HepG2 (cell line): ENCODE results near the gene PLD3. TPM values are rescaled to one million over a fixed set of nuclear protein-coding genes. Genes with fewer than 3 reads are reported as not detected.

Experiments used
- ATAC-seq: fragments of 200-7000 bp; cut with Tn5 transposase; 3 replicates; pipeline ENCODE4 v1.9.1; 2020; ENCODE audit warnings: mild to moderate bottlenecking, moderate library complexity
- BruUV-seq: library from RNA; stranded (reverse); fragments of 400-500 nt; replicated peaks from 2 replicates; lab custom pipeline; 2021; lab: Mats Ljungman, UMichigan
- CTCF ChIA-PET: fragments of 300-600 bp; formaldehyde crosslinking; extraction: SDS; loops from one replicate; lab custom pipeline; 2021; ENCODE audit warnings: low total read pairs, inconsistent platforms, low intra/inter-chr PET ratio; lab: Yijun Ruan, JAX
- POLR2A ChIA-PET: fragments of 350-600 bp; sonication (Branson Sonifier 250); formaldehyde crosslinking; loops from one replicate; lab custom pipeline; 2020; ENCODE audit warnings: antibody characterized with exemption, inconsistent platforms; lab: Yijun Ruan, JAX
- DNase-seq: peaks from one replicate; pipeline ENCODE4 v3.0.0-alpha.2; 2015; ENCODE audit warnings: low spot score
- FAIRE-seq: peaks from 3 replicates; lab custom pipeline; 2011; peaks lifted over from hg19 to GRCh38; lab: Jason Lieb, UNC
- H2AFZ ChIP-seq: one replicate; pipeline ENCODE4 v1.6.1; 2011; ENCODE audit warnings: low read length, inconsistent platforms
- H3K27ac ChIP-seq: fragments of 300-600 bp; 3 replicates; pipeline ENCODE4 v1.8.0; 2011; ENCODE audit warnings: mixed run types, mild to moderate bottlenecking, mixed read lengths, low read length, inconsistent platforms; ENCODE audit not compliant: insufficient read depth; ENCODE audit errors: extremely low read length
- H3K27me3 ChIP-seq, 2 experiments: fragments of 200-600 bp in 1 of 2; 2 replicates in 1 of 2; 3 replicates in 1 of 2; pipeline versions ENCODE4 v1.6.0 to v1.8.0; 2011; ENCODE audit warnings: low read length in 2 of 2, mild to moderate bottlenecking in 2 of 2, moderate library complexity in 2 of 2, inconsistent platforms in 1 of 2; ENCODE audit not compliant: insufficient read depth in 2 of 2, control insufficient read depth in 1 of 2
- H3K36me3 ChIP-seq, 2 experiments: fragments of 200-600 bp in 1 of 2; replicated peaks in 1 of 2; 2 replicates in 1 of 2; 3 replicates in 1 of 2; pipeline versions ENCODE4 v1.5.1 to v1.8.0; 2011; ENCODE audit warnings: low read length in 2 of 2, inconsistent platforms in 1 of 2; ENCODE audit not compliant: insufficient read depth in 2 of 2, control insufficient read depth in 1 of 2
- H3K4me1 ChIP-seq: 2 replicates; pipeline ENCODE4 v1.5.1; 2012; ENCODE audit warnings: low read length, inconsistent platforms; ENCODE audit not compliant: insufficient read depth
- H3K4me2 ChIP-seq: 2 replicates; pipeline ENCODE4 v1.6.0; 2011; ENCODE audit warnings: low read depth, low read length, inconsistent platforms
- H3K4me3 ChIP-seq, 3 experiments: fragments of 200-600 bp in 1 of 3; sonication (generic), shearing (Covaris generic) in 1 of 3; replicated peaks in 1 of 3; 2 replicates each; pipeline ENCODE4 v1.5.1; 2011 to 2016; ENCODE audit warnings: low read length in 3 of 3, inconsistent platforms in 2 of 3, low read depth in 2 of 3, mild to moderate bottlenecking in 2 of 3, control low read depth in 1 of 3, mixed read lengths in 1 of 3; ENCODE audit not compliant: insufficient read depth in 1 of 3
- H3K79me2 ChIP-seq: one replicate; pipeline ENCODE4 v1.6.1; 2011; ENCODE audit warnings: low read length, inconsistent platforms; ENCODE audit not compliant: insufficient read depth
- H3K9ac ChIP-seq: 2 replicates; pipeline ENCODE4 v1.6.0; 2011; ENCODE audit warnings: mild to moderate bottlenecking, low read depth, low read length, inconsistent platforms; ENCODE audit not compliant: insufficient read depth
- H3K9me3 ChIP-seq: 2 replicates; pipeline ENCODE4 v1.5.1; 2012; ENCODE audit warnings: mild to moderate bottlenecking, low read length
- H4K20me1 ChIP-seq: 2 replicates; pipeline ENCODE4 v1.6.0; 2011; ENCODE audit warnings: inconsistent platforms, mild to moderate bottlenecking, low read length, moderate library complexity; ENCODE audit not compliant: insufficient read depth
- ATF7 ChIP-seq, 2 experiments: fragments of 450-650 bp in 1 of 2; sonication (generic) in 1 of 2; formaldehyde crosslinking in 1 of 2; IDR thresholded peaks; 2 replicates each; pipeline versions ENCODE4 v1.4.0 to v1.6.1; 2016 to 2020; ENCODE audit warnings: antibody characterized with exemption in 1 of 2, mild to moderate bottlenecking in 1 of 2, missing genetic modification reagents in 1 of 2
- CREB1 ChIP-seq, 2 experiments: fragments of 450-650 bp in 1 of 2; IDR thresholded peaks; 2 replicates each; pipeline ENCODE4 v1.6.1; 2016 to 2017; ENCODE audit warnings: control low read depth in 1 of 2, mild to moderate bottlenecking in 1 of 2, missing compliant biosample characterization in 1 of 2, missing genetic modification characterization in 1 of 2
- POLR2A ChIP-seq, 2 experiments: IDR thresholded peaks; 2 replicates each; pipeline ENCODE4 v1.6.1; 2011; ENCODE audit warnings: low read depth in 2 of 2, low read length in 2 of 2, mild to moderate bottlenecking in 1 of 2, moderate library complexity in 1 of 2; ENCODE audit not compliant: insufficient read depth in 1 of 2
- POLR2AphosphoS5 ChIP-seq: IDR thresholded peaks from 2 replicates; pipeline ENCODE4 v1.6.1; 2012; ENCODE audit warnings: low read depth, low read length
- RAD51 ChIP-seq: fragments of 450-650 bp; IDR thresholded peaks from 2 replicates; pipeline ENCODE4 v1.6.1; 2016; ENCODE audit warnings: borderline replicate concordance
- RBM39 ChIP-seq: fragments of 200-400 bp; formaldehyde crosslinking; IDR thresholded peaks from one replicate; pipeline ENCODE4 v1.6.1; 2018; ENCODE audit warnings: antibody characterized with exemption, mild to moderate bottlenecking, low read depth, low read length; ENCODE audit not compliant: poor library complexity, severe bottlenecking
- ZFP82 ChIP-seq: sonication (generic); formaldehyde crosslinking; IDR thresholded peaks from 2 replicates; pipeline ENCODE4 v1.5.1; 2020; ENCODE audit warnings: mild to moderate bottlenecking, missing genetic modification reagents, borderline replicate concordance
- ZMYM3 ChIP-seq: sonication (generic); formaldehyde crosslinking; IDR thresholded peaks from 2 replicates; pipeline ENCODE4 v1.5.1; 2020; ENCODE audit warnings: mild to moderate bottlenecking, missing genetic modification reagents
- ZNF24 ChIP-seq: fragments of 450-650 bp; IDR thresholded peaks from 2 replicates; pipeline ENCODE4 v1.6.1; 2017; ENCODE audit warnings: antibody characterized with exemption, mild to moderate bottlenecking
- ZNF629 ChIP-seq: sonication (generic); formaldehyde crosslinking; conservative IDR thresholded peaks from 2 replicates; pipeline ENCODE4 v1.5.0; 2020; ENCODE audit warnings: missing genetic modification reagents
- ZNF766 ChIP-seq: sonication (generic); formaldehyde crosslinking; IDR thresholded peaks from 2 replicates; pipeline ENCODE4 v1.5.0; 2020; ENCODE audit warnings: missing genetic modification reagents, borderline replicate concordance
- WGBS: methylation state at CpG from one replicate; pipeline ENCODE4 v1.1.6; 2017; ENCODE audit warnings: low lambda C conversion rate; 5-methylcytosine and 5-hydroxymethylcytosine counted together
- in situ Hi-C: cut with HindIII; loops from 2 replicates; pipeline ENCODE4 v1.10.0; 2017; ENCODE audit warnings: low pct_unique_long_range_greater_than_20kb; ENCODE audit not compliant: extremely low pct_ligation_motif_present
- intact Hi-C: fragments of 100-400 bp; cut with micrococcal nuclease; formaldehyde crosslinking; loops from one replicate; pipeline ENCODE4 v1.10.0; 2022; ENCODE audit not compliant: unreplicated experiment
- polyA plus RNA-seq, 8 experiments: library from polyadenylated mRNA; depleted of rRNA in 3 of 8; stranded (reverse) in 7 of 8; unstranded in 1 of 8; fragments of >200 nt; fragmentation: Illumina TruSeq in 4 of 8; extraction: Trizol in 4 of 8; gene quantifications; 2 replicates each; pipeline versions ENCODE4 v1.2.1 to v1.2.3, GENCODE V29; 2011 to 2016; ENCODE audit warnings: low read depth in 4 of 8, missing spikeins in 1 of 8, mixed read lengths in 1 of 8; ENCODE audit not compliant: insufficient read depth in 1 of 8
- total RNA-seq, 5 experiments: library from RNA; depleted of rRNA; stranded (reverse); fragments of >200 nt; fragmentation: Illumina TruSeq; extraction: Trizol; gene quantifications; 2 replicates each; pipeline ENCODE4 v1.2.3, GENCODE V29; 2016; ENCODE audit warnings: low read depth in 1 of 5
- TF ChIP-seq, protein P1 (sequence below): sonication (generic); formaldehyde crosslinking; IDR thresholded peaks from 2 replicates; pipeline ENCODE4 v1.5.0; 2020; ENCODE audit warnings: missing genetic modification reagents
- TF ChIP-seq, protein P2 (sequence below): sonication (generic); formaldehyde crosslinking; IDR thresholded peaks from 2 replicates; pipeline ENCODE4 v1.8.1; 2023; ENCODE audit warnings: mild to moderate bottlenecking, missing genetic modification reagents

PLD3 gene
- total and polyA plus RNA-seq, 2 of the 13 experiments (the other 11 are each of a cell fraction or from before 2014, with no cell fraction given), result 45.7 to 164 TPM

DNA sequence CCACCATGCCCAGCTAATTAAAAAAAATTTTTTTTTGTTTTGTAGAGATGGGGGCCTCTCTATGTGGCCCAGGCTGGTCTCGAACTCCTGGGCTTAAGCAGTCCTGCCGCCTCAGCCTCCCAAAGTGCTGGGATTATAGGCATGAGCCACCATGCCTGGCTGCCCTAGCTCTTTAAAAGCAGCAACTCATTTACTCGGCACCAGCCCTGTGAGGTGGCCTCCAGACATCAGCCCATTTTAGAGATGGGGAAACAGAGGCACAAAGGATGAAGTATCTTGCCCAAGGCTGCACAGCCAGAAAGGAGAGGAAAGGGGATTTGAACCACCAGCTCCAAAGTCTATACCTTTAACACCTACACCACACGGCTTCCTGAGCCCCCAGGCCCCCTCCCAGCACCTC is 64.4 kb downstream of the PLD3 start (continued):
- TF ChIP-seq, protein P1, sequence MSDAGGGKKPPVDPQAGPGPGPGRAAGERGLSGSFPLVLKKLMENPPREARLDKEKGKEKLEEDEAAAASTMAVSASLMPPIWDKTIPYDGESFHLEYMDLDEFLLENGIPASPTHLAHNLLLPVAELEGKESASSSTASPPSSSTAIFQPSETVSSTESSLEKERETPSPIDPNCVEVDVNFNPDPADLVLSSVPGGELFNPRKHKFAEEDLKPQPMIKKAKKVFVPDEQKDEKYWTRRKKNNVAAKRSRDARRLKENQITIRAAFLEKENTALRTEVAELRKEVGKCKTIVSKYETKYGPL (CRISPR knock-in tag), result no peak
- TF ChIP-seq ZFP82 (CRISPR knock-in tag) (no peak), ZNF629 (CRISPR knock-in tag) (peak; percentile 88), ZMYM3 (CRISPR knock-in tag) (peak; percentile 17; the same call in 1 of the 2 replicates), RAD51 (no peak), RBM39 (no peak), ZNF24 (no peak)

DNA sequence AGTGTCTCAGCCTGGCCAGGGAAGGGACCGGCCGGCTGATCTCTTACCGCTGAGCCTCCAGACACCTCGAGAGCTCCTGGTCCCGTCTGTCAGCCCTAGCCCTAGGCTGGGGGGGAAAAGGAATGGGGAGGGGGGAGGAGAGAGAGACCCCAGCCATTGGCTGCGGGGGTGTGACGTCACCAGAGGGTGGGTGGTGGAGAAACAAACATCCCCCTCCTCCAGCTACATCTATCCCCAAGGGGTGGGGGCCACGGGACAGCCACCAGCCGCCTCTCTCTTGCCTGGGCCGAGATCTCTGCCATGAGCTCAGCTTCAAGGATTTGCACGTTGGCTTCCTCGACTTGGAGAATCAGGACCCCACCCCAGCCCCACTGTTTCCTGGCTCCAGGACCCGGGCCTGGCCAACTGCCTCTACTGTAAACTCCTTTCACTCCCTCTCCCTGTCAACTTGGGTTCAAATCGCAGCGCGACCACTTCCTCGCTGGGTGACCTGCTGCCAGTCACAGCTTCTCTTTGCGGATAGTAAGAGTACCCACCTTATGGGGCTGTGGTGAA is 64.9 kb downstream of the PLD3 start, which contains the start of gene PRX:
Gene PRX, minus strand, starts transcription at position 88 of the 555 bp plus-strand sequence. CDS start 5,446 bp downstream, outside the sequence.
- Histone ChIP-seq H2AFZ (no peak within 1 kb of the TSS), H3K79me2 (no peaks in the 10 kb centered on the region), H3K27ac (no peak within 1 kb of the TSS), H4K20me1 (no peaks in the 10 kb centered on the region), H3K27me3 (peaks cover 0 to 23% of the 10 kb centered on the region in 2 experiments; a peak in 3 of 5 replicates), H3K4me2 (no peak within 1 kb of the TSS), H3K9me3 (no peaks in the 10 kb centered on the region), H3K9ac (no peak within 1 kb of the TSS), H3K4me3 (no peak within 1 kb of the TSS), H3K36me3 (no peaks in the 10 kb centered on the region), H3K4me1 (peaks cover 55% of the 10 kb centered on the region)
- ChIA-PET CTCF (no interaction called here), POLR2A (interaction anchor here (1.2 to 1.6 kb wide), 2 partner anchors 10 to 30 kb away, joined by 3 to 4 read pairs; no protein-coding TSS in a partner anchor)
- ATAC-seq (no peak), DNase-seq (no peak), FAIRE-seq (no peak)
- BruUV-seq, result no TSS peak
- in situ Hi-C loops (no loop called here), intact Hi-C loops (no loop called here)
- WGBS, result 43% methylated on average over 14 of the region's 18 CpGs
- TF ChIP-seq POLR2AphosphoS5 (no peak), ATF7 (IDR thresholded peaks at IDR 0.05) (peak; percentile 85), ATF7 (CRISPR knock-in tag; IDR thresholded peaks at IDR 0.05) (no peak), ZNF766 (no peak), CREB1 (IDR thresholded peaks at IDR 0.05) (peak; percentile 96), CREB1 (CRISPR knock-in tag; IDR thresholded peaks at IDR 0.05) (no peak), ZMYM3 (CRISPR knock-in tag) (0 out of 2 replicates have a peak, but pooled peaks have one; percentile 6), POLR2A (IDR thresholded peaks at IDR 0.05; ENCODE audit: insufficient read depth in 1 of 2, low read depth in 2 of 2, low read length in 2 of 2) (no peak)
- TF ChIP-seq, protein P2, sequence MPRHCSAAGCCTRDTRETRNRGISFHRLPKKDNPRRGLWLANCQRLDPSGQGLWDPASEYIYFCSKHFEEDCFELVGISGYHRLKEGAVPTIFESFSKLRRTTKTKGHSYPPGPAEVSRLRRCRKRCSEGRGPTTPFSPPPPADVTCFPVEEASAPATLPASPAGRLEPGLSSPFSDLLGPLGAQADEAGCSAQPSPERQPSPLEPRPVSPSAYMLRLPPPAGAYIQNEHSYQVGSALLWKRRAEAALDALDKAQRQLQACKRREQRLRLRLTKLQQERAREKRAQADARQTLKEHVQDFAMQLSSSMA (CRISPR knock-in tag), result no peak
